Stimulated activated CD8-positive, alpha-beta memory T cell treated with anti-CD3 and anti-CD28 coated beads, Interleukin-4, amount 100 ng/mL, for 4 hours (primary cell): ENCODE results near the gene ZFYVE26.

Experiments
- DNase-seq, 2 donors: peaks; one replicate each; pipeline ENCODE4 v3.0.0-alpha.2; 2020; ENCODE audit warnings: low read depth in 2 of 2, low spot score in 1 of 2

Gene ZFYVE26

DNA sequence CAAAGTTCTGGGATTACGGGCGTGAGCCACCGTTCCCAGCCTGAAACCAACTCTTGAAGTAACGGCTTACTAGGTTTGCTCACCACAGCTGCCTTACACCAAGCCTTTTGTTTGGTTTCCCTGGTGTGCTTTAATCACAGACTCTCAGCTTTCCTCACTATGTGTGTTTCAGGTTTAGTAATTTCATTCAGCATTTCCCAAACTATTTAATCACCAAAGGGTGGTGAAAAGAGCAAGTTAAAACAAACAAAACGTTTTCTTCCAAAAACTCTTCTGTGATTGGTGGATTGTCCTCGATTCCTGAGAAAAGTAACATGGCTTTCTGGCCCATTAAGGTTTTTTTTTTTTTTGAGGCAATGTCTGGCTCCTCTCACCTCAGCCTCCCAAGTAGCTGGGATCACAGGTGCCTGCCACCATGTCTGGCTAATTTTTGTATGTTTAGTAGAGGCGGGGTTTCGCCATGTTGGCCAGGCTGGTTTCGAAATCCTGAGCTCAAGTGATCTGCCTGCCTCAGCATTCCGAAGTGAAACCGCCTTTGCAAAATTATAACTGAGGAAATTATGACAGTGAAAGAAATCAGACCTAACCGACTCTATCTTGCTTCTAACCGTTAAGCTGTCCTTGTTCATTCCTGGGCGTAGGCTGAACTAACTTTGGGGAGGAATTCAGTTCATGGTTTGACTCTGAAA lies 1.5 kb upstream of the ZFYVE26 start:
- no peak for DNase-seq

DNA sequence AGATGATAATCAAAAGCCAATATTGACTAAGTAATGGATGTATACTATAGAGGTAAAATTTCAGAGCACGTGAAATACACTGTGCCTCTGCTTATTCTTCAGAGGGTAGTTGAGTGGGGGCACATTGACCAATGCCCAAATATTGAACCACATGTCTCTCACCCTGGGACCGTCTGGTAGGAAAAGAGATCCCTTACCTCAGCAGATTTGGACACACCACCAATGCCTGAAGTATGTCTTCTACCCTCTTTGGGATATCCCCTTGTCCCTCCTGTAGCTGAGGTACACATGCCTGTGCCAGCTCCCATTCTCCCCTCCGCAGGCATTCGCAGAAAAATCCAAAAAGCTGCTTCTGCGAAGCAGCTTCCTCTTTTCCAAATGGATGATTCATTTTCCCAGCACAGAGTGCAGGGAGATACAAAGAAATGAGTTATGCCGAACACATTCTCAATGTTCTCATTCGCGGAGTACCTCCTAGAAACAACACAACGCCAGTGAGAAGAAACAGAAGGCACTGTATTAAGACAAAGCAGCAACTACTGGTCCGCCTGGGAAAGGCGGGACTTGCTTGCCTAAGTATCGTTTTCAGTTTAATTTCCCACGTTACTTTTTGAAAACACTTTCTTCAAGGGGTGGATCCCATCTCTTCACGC lies 691 bp downstream of the ZFYVE26 start:
- DNase-seq: no peak

DNA sequence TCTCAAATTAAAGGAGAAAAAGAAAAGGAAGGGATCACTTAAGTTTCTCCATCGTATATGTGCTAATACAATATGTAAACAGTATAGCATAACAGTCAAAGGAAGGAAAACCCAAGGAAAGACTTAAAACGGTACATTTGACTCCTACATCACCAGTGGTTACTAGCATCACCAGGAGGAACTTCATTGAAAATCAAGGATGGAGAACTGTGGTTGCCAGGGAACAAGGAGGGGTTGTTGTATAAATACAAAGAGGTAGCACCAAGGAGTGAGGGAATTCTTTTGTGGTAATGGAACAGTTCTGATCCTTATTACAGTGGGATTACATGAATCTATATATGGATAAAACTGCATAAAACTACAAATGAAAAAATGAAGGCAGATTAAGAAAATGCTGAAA lies 1.6 kb downstream of the ZFYVE26 start:
- no peak for DNase-seq

DNA sequence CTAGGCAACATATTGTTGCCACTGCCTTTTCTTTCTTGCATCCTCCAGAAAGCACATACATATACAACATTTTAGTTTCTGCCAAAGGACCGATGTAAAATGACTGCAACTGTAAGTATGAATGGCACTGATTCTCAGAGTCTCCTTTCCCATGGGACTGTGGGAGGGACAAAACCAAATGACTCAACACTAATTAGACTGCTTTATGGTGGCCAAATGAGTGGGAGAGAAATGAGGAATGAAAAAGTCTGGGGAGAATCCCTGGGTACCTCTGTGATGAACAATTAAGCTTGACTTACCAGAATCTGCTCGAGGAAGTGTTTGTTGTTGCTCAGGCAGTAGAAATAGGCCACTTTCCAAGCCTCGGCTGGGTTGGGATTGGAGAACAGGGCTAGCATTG lies 10.1 kb downstream of the ZFYVE26 start:
- no peak for DNase-seq

DNA sequence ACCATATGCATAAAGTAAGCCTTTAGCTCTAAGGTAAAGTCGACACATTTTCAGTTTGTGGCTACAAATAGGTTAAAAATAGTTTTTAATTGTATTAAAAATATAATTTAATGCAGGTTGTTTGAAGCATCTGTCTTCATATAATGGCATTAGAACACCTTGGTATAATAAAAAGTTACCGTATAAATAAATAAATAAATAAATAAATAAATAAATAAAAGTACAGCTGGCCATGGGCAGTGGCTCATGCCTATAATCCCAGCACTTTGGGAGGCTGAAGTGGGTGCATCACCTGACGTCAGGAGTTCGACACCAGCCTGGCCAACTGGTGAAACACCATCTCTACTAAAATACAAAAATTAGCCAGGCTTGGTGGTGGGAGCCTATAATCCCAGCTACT lies 15.6 kb downstream of the ZFYVE26 start:
- DNase-seq: no peak

DNA sequence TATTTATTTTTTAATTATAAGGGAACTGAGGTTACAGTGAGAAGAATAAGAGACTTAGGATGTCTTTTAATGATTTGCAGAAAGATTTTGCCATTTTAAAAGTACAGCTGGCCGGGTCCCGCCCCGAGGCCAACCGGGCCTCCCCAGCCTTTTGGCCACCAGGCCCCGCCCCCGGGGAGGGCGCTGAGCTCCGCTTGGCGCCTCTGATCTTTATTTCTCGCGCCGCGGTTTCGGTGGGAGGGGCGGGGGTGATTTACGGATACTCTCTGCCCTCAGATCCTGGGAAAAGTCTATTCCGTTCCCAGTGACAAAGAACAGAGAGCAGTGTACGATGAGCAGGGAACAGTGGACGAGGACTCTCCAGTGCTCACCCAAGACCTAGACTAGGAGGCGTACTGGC lies 17.7 kb downstream of the ZFYVE26 start:
- no peak for DNase-seq

DNA sequence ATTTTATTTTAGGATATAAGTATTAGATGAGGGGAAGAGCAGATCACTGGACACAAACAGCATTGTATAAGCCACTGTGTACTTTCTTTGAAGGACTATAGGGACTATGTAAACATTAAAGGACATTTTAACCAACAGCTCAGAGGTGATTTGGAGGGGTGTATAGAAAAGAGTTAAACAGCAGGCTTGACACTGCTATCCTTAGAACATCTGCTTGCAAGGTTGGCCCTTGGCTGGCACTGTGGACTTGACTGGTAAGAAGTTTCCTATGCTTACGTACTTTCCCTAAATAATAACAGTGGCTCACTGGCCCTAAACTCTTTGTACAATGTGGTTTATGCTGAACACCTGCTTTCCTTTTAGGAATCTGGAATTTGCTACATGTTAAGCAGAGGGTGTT lies 28.7 kb downstream of the ZFYVE26 start:
- DNase-seq: no peak

DNA sequence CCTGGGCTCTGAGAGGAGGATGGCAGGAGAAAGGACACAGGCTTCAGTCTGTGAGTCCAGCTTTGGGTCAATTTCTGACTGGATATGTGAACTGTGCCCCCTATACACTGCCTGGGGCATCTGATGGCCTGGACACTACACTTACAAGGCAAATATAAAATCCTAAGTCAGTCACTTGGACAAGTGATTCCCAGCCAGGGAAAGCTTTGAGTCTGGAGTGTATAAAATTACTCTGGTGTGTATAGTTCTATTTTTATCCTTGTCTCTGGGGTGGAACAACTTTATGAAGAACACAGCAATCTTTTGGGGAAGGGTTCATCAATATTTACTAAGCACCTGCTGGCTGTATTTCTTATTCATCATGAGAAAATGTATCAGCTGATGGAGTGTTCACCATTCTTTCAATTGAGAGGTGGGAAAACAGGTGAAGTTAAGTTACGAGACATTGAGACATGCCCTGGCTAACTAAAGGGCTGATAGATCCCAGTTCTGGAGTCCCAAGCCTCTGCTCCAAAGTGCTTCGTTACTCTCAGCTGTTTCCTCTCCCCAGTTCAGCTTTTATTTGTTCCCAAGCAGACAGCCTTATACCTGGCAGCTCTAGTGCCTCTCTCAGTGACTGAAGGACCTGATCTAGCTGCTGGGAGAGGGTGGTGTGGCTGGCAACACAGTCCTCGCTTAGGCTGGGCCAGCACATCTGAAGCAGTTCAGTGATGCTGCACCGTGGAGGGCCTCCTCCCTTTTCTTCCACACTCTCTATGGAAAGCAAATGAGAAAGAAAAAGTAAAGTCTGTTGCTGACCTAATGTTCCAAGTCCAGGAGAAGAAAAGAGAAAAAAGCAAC lies 30.9 kb downstream of the ZFYVE26 start:
- DNase-seq: no peak

DNA sequence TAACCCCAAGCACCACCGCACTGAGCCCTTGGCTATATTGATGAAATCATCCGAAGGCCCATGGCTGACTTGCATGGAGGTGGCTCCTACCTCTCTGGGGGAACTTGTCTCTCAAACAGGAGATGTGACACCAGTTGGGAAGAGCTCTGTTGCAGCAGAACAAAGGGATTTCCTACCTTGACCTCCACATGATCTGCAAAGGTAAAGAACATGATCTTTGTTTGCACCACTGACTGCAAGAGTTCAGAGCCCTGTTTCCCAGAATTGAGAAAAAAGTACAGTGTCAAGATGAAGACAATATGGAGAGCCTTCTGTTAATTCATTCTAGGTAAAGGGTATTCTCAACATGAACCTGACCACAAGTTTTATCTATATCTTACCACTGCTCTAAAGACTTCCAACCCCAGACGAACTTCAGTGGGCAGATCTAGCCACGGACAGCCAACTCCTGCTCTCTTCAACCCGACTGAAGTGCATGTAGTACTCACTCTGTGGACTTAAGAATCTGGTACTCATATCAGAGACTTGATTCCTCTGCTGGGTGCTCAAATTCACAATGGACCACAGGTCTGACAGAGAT lies 32.1 kb downstream of the ZFYVE26 start:
- DNase-seq: no peak

DNA sequence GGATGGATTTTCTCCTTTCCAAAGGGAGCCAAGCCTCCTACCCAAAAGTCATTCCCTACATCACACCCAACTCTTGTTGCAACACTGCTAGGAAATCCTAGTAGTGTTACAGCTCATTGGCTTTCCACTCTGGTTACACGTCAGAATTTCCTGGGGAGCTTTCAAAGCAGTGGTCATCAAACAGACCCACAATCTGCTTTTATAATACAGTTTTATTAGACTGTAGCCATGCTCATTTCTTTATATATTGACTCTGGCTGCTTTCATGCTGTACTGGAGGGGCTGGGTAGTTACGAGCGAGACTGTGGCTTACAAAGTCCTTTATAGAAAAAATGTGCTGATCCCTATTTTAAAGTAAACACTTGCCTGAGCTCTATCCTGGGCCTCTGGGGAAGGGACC lies 34.3 kb downstream of the ZFYVE26 start:
- no peak for DNase-seq

DNA sequence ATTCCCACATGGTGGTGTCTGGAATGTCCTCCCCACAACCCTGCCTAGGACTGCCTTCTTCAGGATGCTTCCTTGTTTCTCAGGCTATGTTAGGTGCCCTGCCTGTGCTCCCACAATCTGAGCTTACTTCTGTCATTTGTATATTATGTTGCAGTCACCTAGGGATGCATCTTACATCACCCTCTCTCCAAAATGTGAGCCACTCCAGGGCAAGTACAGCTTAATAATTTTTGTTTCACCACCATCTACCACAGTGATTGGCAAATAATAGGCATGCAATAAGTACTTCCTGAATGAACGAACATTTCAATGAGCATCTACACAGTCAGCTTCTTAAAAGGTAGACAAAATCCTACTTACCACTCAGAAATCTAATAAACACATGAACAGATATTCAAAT lies 37.6 kb downstream of the ZFYVE26 start:
- DNase-seq: no peak

DNA sequence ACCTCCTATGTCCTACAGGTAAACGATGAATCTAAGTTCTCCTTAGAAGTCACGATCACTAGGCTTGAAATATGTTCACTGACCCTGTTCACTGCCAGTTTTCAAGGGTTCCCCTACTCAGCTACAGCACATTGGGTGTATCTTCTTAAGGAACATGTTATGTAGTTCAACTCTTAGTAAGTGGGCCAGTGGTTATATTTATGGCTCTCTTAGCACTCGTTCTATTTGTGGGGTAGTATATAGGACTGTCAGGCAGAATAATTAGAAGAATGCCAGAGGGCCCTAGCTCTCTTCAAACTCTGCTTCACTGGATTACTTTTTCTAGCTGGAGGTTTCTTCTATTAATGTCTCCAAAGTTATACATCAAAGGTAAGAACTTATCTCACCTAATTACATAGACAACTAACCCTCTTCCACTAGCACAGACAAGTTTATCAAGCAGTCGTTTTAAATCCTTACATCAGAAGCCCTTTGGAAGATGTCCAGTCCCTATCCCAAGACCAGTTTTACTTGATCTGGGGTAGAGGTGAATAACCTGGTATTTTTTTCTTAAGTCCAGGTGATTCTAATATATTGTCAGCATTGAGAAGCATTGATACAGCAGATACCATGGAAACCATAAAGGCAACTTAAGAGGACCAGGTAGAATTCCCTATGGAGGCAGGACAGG lies 39.6 kb downstream of the ZFYVE26 start:
- no peak for DNase-seq

DNA sequence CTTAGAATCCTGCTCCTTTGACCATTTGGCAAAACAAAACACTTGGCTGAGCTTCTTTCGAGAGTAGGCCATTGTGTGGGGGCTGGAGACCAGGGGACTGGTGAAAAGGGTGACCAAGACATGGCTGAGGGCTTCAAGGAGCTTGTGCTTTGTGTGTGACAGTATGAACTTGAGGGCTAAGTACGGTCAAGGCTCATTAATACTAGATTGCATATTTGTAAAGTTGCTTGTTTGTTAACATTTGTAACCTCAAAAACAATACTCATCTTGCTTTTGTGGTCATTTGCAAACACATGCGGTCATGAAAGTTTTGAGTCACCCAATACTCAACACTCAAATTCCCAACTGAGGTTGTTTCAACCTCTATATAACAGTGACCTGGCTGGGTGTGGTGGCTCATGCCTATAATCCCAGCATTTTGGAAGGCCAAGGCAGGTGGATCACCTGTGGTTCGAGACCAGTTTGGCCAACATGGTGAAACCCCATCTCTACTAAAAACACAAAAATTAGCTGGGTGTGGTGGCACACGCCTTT lies 42.5 kb downstream of the ZFYVE26 start:
- DNase-seq: no peak

DNA sequence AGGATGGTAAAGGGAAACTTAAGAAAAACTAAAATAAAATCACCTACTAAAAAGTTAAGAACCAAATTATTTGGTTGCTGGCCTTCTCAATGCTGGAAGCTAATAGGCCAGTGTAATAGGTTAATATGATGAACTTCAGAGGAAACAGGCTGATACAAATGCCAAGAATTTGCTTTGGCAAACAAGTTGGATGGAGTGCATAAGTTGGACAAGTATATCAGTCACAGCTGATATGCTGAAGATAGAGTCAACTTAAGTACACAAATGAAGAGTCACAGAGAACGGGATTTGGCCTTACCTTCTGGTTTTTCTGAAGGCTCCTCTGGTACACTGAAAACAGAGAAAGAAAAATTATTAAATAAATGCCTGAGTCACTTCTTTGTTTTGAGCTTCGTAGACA lies 48.2 kb downstream of the ZFYVE26 start:
- no peak for DNase-seq

DNA sequence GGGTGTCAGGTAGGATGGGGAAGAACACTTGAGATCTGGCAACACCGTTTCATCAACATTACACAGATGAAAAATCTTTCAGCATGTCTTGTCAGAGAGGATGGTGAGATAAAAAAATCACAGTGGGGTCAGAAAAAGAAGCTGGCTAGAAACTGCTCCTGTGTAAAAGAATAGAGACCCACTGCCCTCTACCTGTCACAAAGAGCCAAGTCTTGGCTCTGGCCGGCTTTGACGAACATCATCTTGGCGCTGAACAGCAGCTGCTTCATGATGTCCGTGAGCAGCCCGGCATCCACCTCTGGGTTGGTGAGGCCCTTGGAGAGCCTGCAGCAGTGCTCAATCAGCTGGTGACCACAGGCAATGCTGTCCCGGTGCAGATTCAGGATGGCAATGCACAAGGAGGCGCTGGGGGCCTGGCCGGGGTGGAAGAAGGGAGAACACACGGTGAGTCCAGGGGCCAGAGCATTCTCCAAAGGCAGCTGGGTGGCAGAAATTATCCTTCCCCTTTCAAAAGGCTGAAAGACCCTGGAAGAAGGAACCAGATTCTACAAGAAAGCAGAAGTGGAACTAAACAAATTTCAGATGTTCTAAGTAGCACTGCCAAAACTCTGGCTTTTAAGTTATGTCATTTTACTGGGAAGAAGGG lies 50.2 kb downstream of the ZFYVE26 start:
- DNase-seq: no peak

DNA sequence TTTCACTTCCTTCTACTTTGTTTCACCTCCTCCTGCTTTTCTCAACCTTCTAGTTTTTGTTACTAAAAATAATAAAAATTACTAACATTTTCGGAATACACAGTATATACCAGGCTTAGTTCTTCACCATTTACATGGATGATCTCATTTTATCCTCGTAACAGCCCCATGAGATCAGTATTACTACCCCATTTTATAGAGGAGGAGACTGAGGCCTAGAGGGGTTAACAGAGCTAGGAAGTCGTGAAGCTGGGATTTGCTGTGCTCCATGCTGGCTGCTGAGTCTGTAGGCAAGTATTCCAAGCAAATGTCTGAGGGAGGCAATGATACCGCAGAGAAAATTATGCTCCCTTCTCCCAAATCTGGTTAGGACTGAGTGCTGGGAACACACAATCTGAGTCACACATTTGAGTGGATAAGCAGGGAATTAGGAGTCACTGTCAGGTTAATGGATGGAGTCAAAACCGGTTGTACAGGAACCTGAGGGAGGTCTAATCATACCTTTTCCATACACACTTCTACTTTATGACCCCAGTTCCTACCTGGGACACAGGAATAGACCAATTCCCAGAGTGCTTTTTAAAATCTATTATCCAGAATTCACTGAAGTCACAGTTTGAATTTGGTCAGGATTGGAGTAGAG lies 51.1 kb downstream of the ZFYVE26 start:
- DNase-seq: no peak

DNA sequence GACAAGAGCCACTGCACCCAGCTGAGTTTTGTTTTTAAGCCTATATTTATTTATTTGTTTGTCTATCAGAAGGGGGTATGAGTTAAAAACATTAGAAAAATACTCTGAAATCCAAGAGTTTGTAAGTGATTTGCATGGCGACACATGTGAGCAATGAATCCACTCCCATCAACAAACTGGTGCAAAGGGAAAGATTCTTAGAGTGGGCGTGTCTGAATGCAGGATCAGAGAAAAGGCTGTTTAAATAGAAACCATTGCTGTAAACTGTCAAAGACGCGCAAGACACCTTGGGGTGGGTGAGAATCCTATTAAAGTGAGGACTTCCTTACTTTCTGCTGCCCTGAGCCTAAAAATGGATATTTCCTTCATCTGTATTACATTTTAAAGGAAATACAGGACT lies 51.9 kb downstream of the ZFYVE26 start:
- no peak for DNase-seq

DNA sequence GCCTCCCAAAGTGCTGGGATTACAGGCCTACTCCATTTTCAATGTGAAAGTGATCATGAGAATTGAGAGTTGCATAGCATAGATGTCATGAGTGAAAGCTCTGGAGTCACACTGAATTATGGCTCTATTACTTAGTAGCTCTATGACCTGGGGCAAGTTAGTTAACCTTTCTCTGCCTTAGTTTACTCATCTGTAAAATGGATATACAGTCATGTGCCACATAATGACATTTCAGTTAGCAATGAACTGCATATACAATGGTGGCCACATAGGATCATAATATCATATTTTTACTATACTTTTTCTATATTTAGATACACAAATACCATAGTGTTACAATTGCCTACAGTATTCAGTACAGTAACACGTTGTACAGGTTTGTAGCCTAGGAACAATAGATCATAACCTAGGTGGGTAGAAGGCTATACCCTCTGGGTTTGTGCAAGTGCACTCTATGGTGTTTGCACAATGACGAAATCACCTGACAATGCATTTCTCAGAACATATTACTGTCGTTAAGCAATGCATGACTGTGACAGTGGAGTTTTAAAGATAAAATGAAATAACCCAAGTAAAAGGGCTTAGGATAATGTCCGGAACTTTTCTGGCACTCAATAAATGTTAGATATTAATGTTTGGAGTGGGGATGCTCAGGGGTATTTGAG lies 53.1 kb downstream of the ZFYVE26 start:
- no peak for DNase-seq

DNA sequence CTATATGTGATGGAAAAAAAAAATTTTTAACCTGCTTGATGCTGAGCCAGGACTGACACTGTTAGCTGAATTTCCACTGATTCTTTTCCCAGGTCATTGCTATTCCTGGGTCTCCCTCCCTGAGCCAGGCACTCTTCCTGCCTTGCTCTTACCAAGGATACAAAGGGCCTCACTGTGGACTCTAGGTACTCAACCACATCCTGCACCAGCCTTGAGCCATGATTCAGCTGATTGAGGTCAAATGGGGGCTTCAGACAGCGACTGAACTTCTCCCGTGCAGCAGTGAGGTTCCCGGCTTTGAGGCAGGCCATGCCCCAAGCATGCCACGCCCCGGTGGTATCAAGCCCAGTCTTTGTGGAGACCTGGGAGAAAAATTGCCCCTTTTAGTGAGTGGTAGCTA lies 54.3 kb downstream of the ZFYVE26 start:
- DNase-seq: no peak

DNA sequence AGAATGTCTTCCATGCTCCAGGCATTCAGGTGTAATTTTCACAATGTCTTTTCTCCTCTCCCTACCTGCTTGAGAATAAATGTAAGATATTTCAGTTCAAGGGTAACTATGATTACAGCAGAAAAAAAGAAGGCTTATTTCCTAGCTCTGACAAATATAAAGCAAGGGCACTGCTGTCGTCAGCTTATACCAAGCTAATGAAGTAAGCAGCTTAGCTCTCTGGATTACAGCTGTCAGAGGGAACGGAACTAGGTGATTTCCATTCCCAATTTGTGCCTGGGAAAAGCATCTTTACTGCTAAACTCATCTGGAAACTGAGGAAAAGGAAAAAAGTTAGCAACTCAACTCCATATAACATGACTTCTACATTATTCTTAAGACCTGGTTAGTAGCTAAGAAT lies 56.5 kb downstream of the ZFYVE26 start:
- DNase-seq: no peak
